Measurements from ENCODE around the gene MUC2.

MUC2 gene

DNA sequence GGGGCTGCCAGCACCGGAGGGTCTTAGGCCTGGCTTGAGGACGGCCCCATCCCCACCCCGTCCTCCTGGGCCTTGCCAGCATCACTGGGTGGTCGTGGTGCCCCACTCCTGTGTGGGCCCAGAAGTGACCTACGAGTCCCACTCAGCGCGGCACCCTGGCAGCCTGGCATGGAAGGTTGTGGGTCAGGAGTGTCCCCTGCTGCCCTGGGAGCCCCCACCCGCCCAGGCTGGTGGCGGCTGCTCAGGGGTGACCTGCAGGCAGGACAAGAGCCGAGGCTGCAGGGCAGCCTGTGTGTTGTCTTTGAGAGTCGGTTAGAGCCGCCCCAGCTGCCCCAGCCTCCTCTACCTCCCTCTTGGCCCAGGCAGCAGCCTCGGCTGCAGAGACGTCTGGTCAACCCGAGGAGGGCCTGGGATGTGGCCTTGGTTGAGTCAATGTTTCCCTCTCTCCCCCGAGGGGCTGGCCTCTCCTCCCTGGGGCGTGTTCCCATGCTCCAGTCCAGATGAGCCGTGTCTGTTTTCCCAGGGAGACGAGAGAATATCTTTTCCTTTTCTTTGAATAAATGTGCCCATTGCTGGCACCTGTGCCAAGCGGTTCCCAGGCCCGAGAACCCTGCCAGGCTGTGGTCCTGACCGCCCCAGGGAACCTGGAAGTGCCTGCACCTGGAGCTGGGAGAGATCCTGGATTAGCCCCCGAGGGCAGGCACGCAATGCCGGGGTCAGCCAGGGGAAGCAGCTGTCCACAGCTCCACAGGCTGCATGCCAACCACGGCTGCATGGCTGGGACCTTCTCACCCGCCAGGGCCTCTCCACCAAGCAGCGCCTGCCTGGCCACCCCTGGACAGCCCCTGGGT lies 47.4 kb downstream of the MUC2 start:
- no peak for DNase-seq (ENCODE audit: low spot score)

DNA sequence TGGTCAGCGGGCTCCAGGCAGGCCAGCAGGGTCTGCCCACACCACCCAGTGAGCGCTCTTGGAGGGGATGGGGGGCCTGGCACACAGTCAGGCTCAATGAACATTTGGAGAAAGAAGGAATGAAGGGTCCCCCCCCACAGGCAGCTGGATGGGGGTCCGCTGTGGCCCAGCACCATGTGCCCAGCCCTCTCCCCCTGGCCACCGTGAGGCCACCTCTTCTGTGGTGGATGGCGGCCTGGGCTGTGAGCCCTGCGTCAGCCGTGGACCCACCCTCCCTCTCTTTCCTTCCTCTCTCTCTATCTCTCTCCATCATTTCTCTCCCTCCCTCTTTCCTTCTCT lies 48.0 kb downstream of the MUC2 start:
- DNase-seq (ENCODE audit: low spot score): no peak

DNA sequence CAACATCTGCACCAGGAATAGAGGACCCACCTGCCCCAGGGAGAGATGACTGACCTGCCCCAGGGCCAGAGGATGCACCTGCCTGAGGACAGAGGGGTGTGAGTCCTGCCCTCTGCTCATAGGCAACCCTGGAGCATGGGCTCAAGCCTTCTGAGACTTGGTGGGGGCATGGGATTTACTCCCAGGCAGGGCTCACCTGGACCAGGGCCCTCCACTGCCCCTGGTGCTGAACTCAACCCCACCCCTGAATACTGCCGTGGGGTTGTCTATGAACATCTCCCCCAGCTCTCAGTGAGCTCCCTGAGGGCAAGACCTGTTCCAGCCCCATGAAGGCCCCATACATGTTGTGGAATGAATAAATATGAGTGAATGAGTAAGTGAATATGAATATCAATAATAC lies 49.3 kb downstream of the MUC2 start:
- DNase-seq (ENCODE audit: low spot score): no peak
